Right ventricle myocardium superior (tissue), 1 donor: ENCODE measurements around the gene CISD3. TPM values are rescaled to one million over a fixed set of nuclear protein-coding genes. Genes with fewer than 3 reads are reported as not detected.
"Not testable (repeated sequence)": the region's sequence is repeated elsewhere in the genome, so short reads cannot be mapped to it uniquely, and the experiment has no call there.

ENCODE experiments used
- ATAC-seq: fragments of 200-7000 bp; cut with Tn5 transposase; one replicate; pipeline ENCODE4 v1.9.1; 2020; ENCODE audit warnings: mild to moderate bottlenecking; ENCODE audit not compliant: poor library complexity
- DNase-seq: peaks from one replicate; pipeline ENCODE4 v3.0.0-alpha.2; 2020
- intact Hi-C: fragments of 100-400 bp; cut with DNase I; formaldehyde crosslinking; loops from one replicate; pipeline ENCODE4 v1.11.2; 2022
- total RNA-seq: library from RNA; stranded (reverse); fragmentation: NEBNext Ultra II Directional; extraction: Animal tissue kit (Norgen Biotek cat#: 25700); gene quantifications from one replicate; pipeline ENCODE4 v1.2.1, GENCODE V29; 2021
- donor health status: DM: no; HTN: yes; CAD: no; lungs with severe emphysema.

CISD3 gene
- total RNA-seq, 1 donor from 2014 or later, result 82.5 TPM

DNA sequence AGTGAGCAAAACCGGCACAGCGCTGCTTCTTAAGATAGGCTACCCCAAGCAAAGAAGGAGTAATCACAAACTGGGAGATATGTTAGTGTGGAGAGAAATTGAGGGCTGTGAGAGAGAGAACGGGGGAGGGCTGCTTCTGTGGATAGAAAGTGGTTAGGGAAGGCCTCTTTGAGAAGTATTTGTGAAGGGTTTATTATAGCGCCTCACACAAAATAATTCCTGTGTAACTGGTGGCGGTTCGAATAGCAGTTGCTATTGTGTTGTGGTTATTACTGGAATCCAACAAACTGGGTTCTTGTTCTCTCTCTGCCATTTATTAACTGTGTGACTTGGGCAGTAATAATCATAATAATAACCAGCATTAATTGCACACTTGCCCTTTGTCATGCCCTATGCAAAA is 9.2 kb upstream of the CISD3 start:
- DNase-seq (no peak), ATAC-seq (no peak)
- intact Hi-C loops, result no loop called here

DNA sequence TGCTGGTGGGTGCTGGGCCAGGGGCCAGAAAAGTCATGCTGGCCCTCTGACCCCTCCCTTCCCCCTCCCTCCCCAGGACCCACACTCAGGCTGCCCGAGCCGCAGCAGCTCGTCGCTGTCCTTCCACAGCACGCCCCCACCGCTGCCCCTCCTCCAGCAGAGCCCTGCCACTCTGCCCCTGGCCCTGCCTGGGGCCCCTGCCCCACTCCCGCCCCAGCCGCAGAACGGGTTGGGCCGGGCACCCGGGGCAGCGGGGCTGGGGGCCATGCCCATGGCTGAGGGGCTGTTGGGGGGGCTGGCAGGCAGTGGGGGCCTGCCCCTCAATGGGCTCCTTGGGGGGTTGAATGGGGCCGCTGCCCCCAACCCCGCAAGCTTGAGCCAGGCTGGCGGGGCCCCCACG is 8.3 kb upstream of the CISD3 start:
- DNase-seq (no peak), ATAC-seq (no peak)
- intact Hi-C loops, result no loop called here

DNA sequence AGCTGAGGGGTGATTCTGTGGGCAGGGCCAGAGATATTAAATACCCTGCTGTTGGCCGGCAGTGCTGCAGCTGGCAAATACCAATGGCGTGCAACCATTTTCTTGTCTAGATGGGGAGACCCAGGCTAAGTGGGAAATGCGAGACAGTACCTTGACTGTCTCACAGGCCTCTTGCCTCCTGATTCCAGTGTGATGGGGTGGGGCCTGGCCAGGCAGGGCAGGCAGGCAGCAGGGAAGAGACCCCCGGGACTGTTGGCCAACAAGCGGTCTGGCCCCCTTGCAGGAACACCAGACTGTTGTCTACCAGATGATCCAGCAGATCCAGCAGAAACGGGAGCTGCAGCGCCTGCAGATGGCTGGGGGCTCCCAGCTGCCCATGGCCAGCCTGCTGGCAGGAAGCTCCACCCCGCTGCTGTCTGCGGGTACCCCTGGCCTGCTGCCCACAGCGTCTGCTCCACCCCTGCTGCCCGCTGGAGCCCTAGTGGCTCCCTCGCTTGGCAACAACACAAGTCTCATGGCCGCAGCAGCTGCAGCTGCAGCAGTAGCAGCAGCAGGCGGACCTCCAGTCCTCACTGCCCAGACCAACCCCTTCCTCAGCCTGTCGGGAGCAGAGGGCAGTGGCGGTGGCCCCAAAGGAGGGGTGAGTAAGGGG is 5.7 kb upstream of the CISD3 start:
- intact Hi-C loops, result no loop called here
- ATAC-seq, result peak; percentile 59
- peak; percentile 83 for DNase-seq

DNA sequence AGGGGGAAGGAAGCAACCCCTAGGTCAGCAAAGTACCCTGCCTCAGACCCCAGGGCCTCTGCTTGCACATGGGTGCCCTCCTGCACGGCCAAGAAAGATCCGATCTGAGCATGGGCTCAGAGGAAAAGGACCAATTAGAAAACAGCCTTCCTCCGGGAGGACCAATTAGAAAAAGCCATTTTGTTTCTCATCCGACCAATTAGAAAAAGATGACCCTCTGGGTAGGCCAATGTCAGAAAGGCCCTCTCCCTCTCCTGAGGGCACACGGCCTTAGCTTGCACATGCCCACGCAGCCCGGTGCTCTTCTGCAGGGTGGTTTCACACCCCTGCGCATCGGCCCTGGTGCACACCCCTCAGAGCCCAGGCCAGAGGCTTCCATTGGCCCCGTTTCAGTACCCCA is 5.1 kb upstream of the CISD3 start:
- no peak for ATAC-seq
- intact Hi-C loops, result no loop called here
- no peak for DNase-seq

DNA sequence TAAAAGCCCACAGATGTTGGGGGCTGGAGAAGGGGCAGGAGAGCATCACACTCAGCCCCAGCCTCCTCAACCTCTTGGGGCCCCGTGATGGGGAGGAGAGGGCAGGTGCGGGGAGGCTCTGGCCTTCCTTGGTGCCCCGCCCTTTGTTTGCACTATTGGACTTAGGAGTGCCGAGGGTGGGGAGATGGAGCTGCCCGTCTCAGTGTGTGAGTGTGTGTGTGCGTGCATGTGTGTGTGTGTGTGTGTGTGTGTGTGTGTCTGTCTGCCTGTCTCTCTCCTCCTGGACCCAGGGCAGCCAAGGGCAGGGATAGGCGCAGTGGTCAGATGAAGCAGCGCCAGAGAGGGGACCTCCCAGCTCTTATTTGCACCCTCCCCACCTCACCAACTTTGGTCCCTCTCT is 4.0 kb upstream of the CISD3 start:
- DNase-seq, ATAC-seq, intact Hi-C loops: not testable (repeated sequence)

DNA sequence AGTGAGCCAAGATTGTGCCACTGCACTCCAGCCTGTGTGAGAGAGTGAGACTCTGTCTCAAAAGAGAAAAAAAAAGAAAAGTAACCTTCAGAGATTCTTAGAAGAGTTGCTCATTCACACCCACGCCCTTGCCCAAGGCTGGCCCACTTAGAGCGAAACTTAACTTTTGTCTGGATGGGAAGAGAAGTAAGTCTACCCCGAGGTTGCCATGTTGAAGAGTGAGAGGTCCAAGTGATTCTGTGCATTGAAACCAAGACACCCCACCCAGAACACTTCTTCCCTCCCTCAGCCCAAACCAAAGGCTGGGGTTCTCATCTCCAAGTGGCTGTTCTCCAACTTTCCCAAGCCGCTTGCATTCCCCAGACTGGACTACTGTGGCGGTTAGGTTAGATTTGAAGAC is 2.4 kb upstream of the CISD3 start:
- intact Hi-C loops, result no loop called here
- ATAC-seq (no peak), DNase-seq (no peak)

DNA sequence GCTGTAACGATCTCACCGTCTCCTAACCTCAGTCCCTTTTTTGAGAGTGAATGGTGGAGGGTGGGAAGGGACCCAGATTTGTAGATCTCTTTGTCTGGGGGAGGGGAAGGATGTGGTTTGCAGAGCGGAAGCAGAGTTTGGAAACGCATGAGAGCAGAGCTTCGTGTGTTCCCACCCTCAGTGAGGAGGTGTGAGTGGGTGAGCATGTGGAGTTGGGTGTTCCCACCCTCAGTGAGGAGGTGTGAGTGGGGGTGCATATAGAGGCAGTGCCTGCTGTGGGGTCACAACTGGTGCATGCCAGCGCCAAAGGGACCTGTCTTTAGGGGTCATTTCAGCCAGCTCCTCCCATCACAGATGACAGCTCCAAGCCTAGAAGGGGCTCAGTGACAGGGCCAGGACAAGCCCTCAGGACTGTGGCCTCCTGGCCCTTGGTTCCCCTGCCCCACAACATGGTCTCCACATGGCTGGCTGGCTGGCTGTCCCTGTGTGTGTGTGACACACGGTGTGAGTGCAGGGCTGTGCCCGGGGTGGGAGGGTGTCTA is 1.8 kb upstream of the CISD3 start:
- intact Hi-C loops, result no loop called here
- ATAC-seq (no peak), DNase-seq (peak; percentile 50)

DNA sequence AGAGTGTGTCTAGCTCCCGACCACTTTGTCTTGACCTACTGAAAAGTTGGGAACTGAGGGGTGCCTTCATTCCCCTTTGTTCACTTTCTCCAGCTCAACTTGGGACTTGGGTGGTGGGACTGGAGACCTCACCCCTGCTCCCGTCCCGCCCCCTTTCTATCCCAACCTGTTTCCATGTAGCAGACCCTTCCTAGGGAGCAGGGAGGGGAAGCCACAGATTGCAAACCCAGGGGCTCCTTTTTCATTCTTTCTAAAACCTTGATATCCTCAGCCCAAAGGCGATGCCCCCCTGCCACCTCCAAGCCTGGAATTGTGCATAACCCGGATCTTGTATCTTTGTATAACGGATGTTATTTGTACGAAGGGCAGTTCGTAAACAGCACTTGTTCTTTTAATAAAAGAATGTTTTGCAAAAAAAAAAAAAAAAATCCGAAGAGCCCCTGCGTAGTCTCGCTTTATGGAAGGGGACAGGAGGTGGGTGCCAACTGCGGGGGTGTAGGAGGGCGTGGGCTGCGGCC is 714 bp upstream of the CISD3 start:
- intact Hi-C loops, result no loop called here
- ATAC-seq, result no peak

DNA sequence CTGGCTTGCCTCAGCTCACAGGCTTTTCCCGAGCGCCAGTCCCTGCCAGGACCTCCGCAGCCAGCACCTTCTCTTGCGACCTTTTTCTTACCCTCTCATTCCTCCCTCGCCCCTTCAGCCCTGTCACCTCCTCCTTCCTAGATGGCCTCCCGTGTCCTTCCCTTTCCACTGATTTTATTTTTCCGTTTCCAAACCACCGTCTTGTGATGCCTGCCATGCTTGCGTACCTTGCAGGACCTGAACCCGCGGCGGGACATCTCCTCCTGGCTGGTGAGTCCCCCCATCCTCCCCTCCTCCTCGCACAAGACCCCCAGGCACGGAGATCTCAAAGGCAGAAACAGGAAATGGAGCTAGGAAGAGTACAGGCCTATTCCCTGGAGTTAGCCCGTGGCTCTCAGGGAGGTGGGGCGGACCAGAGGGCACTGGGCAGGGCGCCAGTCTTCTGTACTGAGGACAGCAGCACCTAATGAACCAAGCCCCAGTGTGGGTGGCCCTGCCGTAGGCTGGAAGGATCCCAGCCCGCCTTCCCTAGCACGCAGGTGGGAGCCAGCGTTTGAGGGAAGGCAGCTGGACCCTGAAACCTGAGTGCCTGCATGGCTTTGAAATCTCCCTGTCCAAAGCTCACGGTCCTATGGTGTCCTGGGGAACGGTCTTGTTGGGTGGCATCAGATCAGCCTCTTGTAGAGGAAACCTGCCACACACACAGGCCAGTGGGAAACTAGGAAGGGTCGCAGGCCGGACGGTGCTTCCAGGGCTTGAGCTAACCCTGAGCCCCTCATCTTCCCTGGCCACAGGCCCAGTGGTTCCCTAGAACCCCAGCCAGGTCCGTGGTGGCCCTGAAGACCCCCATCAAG is 612 bp downstream of the CISD3 start:
- ATAC-seq (peak; percentile 57), DNase-seq (peak; percentile 90)
- intact Hi-C loops, result no loop called here

More for the DNA sequence above, 714 bp upstream of the CISD3 start:
- DNase-seq, result no peak

DNA sequence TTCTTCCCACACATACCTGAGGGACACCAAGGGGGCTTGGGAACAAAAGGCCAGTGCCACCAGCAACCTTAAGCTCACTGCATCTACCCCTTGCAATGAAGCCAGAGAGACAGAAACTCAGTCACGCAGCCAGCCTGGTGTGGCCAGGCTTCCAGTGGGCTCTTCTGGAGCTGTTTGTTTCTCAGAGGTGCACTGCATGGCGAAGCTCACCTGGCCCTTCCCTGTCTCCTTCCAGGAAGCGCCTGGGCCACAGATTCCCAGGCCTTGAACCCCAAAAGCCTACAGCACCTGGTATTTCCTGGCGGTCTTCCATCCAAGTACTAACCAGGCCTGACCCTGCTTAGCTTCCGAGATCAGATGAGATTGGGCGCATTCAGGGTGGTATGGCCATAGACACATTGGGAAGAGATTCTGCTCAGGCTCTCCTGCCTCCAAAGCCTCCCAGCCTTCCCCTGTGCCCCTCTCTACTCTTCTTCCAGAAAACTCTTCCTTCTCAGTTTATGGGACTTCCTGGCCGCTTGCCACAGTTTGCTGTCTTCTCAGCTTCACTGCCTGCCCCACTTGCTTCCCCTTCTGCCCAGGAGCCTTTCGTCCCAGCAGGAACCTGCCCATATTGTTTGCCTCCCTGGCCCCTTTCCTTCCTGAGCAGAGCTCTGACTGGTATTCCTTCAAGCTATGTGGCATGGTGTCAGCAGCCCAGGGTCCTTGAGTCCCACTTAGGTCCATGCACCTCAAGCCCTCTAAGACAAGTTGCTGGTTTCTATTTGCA is 1.6 kb downstream of the CISD3 start:
- intact Hi-C loops, result no loop called here
- DNase-seq, result peak; percentile 62

DNA sequence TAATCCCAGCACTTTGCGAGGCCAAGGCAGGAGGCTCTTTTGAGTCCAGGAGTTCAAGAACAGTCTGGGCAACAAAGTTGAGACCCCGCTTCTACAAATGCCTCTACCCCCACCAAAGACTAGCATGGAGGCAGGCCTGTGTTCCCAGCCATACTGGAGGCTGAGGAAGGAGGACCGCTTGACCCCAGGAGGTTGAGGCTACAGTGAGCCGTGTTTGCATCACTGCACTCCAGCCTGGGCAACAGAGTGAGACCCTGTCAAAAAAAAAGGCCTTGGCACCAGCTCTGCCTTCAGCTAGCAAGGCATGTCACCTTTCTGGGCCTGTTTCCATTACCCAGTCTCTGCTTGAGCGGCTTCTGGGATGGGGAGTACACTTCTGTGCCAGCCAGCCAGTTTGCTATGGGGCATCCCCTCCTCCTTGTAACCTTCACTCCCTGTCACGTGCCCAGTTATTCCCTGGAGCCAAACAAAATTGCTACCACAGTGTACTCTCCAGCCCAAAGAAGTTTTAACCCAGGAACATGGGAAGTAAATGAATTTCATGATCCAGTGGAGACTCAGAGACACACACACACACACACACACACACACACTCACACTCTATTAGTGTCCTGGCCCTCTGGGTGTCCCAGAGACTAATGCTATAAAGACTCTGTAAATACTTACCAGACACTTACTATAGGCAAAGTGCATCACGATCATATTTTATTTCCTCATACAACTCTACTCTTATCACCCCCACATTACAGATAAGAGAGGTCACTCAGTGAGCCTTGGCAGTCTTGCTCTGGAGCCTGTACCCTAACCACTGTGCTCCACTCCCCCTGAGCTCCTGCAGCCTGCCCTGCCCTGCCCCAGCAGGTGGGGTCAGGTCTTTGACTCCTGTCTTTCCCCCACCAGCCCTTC is 2.5 kb downstream of the CISD3 start:
- intact Hi-C loops, result no loop called here
- DNase-seq (no peak), ATAC-seq (peak; percentile 16)

More for the DNA sequence above, 1.6 kb downstream of the CISD3 start:
- no peak for ATAC-seq

DNA sequence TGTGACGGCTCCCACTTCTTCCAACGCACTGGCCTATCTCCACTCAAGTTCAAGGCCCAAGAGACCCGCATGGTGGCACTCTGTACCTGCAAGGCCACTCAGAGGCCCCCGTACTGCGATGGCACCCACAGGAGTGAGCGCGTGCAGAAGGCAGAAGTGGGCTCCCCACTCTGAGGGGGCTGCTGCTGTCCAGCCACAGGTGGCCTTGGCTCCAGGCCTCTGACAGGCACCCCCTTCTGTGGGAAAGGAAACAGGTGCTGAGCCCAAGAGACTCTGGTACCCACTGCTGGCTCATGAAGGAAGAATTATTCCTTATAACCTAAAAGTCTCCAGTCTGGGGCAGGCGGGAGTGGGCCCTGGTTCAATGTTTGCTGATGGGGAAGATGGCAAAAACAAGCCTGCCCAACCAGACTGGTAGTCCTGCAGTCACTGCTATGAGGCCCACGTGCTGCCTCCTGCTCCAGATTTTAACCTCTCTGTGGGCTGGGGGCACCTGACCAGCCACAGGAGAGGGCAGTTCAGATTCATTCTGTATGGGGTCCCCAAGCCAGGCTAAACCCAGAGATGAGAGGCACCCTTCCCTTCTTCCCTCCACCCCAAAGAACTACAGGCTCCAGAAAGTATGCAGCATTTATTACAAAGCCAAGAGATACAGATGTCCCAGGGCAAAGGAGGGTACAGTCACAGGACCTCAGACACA is 3.3 kb downstream of the CISD3 start:
- ATAC-seq (no peak), DNase-seq (no peak)
- intact Hi-C loops, result no loop called here

DNA sequence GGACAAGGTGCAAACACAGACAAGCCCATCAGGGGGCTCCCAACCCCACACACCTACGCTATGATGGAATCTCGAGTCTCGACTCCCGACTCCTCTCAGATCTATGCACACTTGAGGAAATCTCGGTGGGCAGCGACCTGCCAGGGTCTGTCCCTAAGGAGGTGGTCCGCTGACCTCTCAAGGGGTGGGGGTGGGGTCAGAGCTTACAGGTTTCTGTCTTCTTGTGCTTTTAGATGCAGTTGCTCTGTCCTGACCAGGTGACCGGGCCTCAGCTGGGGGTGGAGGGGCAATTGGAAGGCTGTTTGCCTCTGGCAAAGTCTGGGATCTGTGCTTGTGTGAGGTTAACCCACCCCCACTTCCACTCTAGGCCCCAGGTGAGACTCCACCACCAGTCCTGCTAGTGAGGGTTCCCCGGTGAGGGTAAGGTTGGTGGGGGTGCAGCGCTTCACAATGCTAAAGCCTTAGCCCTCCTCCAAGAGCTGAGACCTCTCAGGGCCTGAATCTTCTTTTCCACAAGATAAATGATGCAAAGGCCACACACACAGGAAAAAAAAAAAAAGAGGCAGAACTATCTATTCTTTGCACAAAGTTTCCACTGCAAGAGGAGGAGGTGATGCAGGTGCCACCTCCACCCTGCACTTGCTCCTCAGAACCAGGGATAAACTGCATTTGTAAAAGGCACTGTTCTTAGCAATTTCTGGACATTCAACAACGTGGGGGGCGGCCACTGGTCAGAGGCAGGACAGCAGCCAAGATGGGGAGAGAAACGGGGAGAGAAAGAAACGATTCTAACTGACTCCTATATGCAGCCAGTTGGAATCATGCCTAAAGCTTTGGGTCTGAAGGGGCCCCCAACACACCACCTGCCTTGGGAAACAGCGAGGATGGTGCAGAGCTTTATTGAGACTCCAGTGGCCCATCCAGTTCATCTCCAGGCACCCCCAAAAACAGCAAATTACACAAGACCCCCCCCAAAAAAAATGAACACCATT is 4.1 kb downstream of the CISD3 start:
- intact Hi-C loops, result no loop called here
- ATAC-seq, result no peak
- DNase-seq, result no peak

DNA sequence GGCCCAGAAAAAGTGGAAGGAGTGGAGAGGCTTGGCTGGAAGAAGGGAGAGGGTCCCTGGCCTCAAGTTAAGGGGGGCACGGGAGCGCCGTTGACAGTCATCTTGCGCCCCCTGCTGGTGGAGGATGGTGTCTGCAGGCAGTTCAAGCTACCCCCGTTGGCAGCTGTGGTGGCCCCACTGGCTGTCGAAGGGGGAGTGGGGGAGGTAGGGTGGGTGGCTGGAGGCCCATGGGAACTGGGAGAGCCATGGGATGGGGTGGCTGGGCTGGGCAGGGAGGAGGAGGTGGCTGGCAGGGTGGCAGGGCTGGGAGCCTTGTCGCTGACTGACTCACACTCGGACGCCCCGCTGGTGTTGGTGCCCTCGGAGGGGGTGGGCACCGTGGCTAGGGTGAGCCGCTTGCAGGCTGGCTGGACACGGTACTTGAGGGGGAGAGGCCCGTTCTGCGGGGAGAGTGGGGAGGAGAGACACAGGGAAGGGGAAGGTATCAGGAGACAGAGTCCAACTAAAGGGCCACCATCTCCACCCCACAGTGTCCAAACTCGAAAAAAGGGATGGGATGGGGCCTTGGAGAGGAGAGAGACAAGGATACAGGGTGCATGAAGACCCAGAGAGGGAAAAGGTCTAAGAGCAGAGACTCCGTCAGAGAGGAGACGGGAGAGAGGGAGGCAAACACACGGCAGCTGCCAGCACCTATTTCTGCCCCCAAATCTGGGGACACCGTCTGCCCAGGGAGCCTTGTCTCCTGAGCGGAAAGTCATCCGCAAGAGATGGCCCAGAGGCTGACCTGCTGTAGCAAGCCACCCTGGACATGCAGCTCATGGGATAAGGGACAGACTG is 5.2 kb downstream of the CISD3 start:
- DNase-seq, result peak; percentile 79
- intact Hi-C loops, result loop anchor here (5.0 kb wide), 1 partner anchor 33 kb away; no protein-coding TSS in a partner anchor
- ATAC-seq, result peak; percentile 32

DNA sequence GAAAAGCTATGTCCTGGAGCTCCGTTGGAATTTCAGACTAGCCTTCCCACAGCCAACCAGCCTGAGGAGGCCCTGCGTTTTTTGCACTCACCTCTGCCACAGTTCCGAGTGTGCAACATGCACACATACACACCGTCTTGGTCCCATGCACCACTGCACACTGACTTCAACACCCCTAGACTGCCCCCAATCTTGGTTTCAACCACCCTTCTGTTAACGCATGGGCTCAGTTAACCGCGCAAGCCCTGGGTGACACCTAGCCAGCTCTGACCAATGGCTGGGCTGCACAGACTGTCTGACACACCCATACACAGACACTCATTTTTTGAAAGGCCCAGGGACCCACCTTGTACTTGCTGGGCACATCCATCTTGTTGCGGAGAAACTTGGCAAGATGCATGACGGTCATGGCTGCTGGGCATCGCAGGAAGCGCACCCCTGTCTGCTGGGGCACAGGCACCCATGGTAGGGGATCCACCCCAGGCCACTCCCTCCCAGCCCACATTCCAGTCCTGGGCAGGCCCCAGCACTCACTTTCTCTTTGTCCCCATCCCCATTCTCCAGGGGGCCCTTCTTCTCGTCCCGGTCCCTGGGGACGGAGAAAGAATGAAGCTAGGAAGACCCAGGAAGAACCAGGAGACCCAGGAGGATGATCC is 8.0 kb downstream of the CISD3 start:
- DNase-seq (no peak), ATAC-seq (no peak)
- intact Hi-C loops, result loop anchor here (5.0 kb wide), 1 partner anchor 36 kb away; no protein-coding TSS in a partner anchor
